Right forelimb (tissue), 1 donor: ENCODE results near the gene GPR153.

Source experiments
- DNase-seq: peaks from one replicate; pipeline ENCODE4 v3.0.0-alpha.2; 2018

The GPR153 gene

GRCh38 chr1:6198646-6199297 is 62.1 kb downstream of the GPR153 start:
- no peak for DNase-seq

- DNase-seq: no peak
These were observed 63.0 kb downstream of the GPR153 start for GRCh38 chr1:6197746-6198427.
